ENCODE measurements around the gene PIP5K1B. TPM values are rescaled to one million over a fixed set of nuclear protein-coding genes. Genes with fewer than 3 reads are reported as not detected.

PIP5K1B gene
- total and polyA plus RNA-seq, 2 donors (not counting 3 experiments of a cell fraction or from before 2014, with no cell fraction given), result 0.27 TPM; not detected in 1

- FAIRE-seq (no peak), DNase-seq (ENCODE audit: low read depth, low spot score) (no peak)
- CTCF ChIA-PET, result interaction anchor here (1.0 kb wide), 1 partner anchor 10 kb away, joined by 3 read pairs; no protein-coding TSS in a partner anchor
- POLR2A ChIA-PET, result no interaction called here
- Histone ChIP-seq H3K4me1 (ENCODE audit: control insufficient read depth, extremely low read depth, insufficient read depth, low read length) (no peaks in the 10 kb centered on the region), H3K79me2 (ENCODE audit: control insufficient read depth, insufficient read depth, low read length) (no peaks in the 10 kb centered on the region), H3K9ac (replicated peaks; ENCODE audit: extremely low read depth, insufficient read depth, low read length) (no peak overlapping the region), H3K9me3 (replicated peaks; ENCODE audit: control insufficient read depth, insufficient read depth, low read length) (no peaks in the 10 kb centered on the region), H3K9me1 (replicated peaks; ENCODE audit: control insufficient read depth, extremely low read depth, insufficient read depth, low read length) (no peaks in the 10 kb centered on the region), H3K27me3 (ENCODE audit: control insufficient read depth in 2 of 2, insufficient read depth in 2 of 2, low read length in 2 of 2) (peaks cover 2 to 3% of the 10 kb centered on the region in 2 experiments), H3K4me3 (replicated peaks in 1 of 3; ENCODE audit: insufficient read depth in 1 of 3, low read depth in 1 of 3, low read length in 3 of 3) (no peak overlapping the region), H3K36me3 (ENCODE audit: control insufficient read depth in 2 of 2, extremely low read depth in 1 of 2, insufficient read depth in 2 of 2, low read length in 2 of 2) (no peaks in the 10 kb centered on the region), H3K4me2 (ENCODE audit: insufficient read depth, low read length) (no peak overlapping the region), H3K27ac (ENCODE audit: insufficient read depth, low read depth, low read length) (no peak overlapping the region), H2AFZ (ENCODE audit: low read depth, low read length) (no peak overlapping the region), H4K20me1 (replicated peaks; ENCODE audit: control insufficient read depth, extremely low read depth, insufficient read depth, low read length) (no peaks in the 10 kb centered on the region)
- intact Hi-C loops (cut with micrococcal nuclease), result no loop called here
- TF ChIP-seq JUN (IDR thresholded peaks at IDR 0.05; ENCODE audit: borderline replicate concordance, insufficient read depth, insufficient read length, low read depth) (no peak), MYC (IDR thresholded peaks at IDR 0.05; ENCODE audit: low read depth, low read length) (no peak)
- BruUV-seq (replicated peaks), result no TSS peak
- dilution Hi-C loops (cut with MboI; ENCODE audit: extremely low pct_ligation_motif_present, low sequenced_read_pairs), result no loop called here
Observed at GRCh38 chr9:68749579-68750159, 44.6 kb downstream of the PIP5K1B start.

GRCh38 chr9:68750255-68750654 is 45.2 kb downstream of the PIP5K1B start:
- H3K27me3 ChIP-seq (ENCODE audit: control insufficient read depth in 2 of 2, insufficient read depth in 2 of 2, low read length in 2 of 2), result peaks cover 2 to 3% of the 10 kb centered on the region in 2 experiments
- H3K4me3 ChIP-seq (replicated peaks in 1 of 3; ENCODE audit: insufficient read depth in 1 of 3, low read depth in 1 of 3, low read length in 3 of 3), result no peak overlapping the region
- DNase-seq (ENCODE audit: low read depth, low spot score) (no peak), FAIRE-seq (no peak)
- no peaks in the 10 kb centered on the region for H3K79me2 ChIP-seq (ENCODE audit: control insufficient read depth, insufficient read depth, low read length)
- ChIA-PET POLR2A (no interaction called here), CTCF (interaction anchor here (1.0 kb wide), 1 partner anchor 10 kb away, joined by 3 read pairs; no protein-coding TSS in a partner anchor)
- intact Hi-C loops (cut with micrococcal nuclease) (no loop called here), dilution Hi-C loops (cut with MboI; ENCODE audit: extremely low pct_ligation_motif_present, low sequenced_read_pairs) (no loop called here)
- H4K20me1 ChIP-seq (replicated peaks; ENCODE audit: control insufficient read depth, extremely low read depth, insufficient read depth, low read length), result no peaks in the 10 kb centered on the region
- H3K9me3 ChIP-seq (replicated peaks; ENCODE audit: control insufficient read depth, insufficient read depth, low read length), result no peaks in the 10 kb centered on the region
- H3K4me1 ChIP-seq (ENCODE audit: control insufficient read depth, extremely low read depth, insufficient read depth, low read length), result no peaks in the 10 kb centered on the region
- no peak overlapping the region for H2AFZ ChIP-seq (ENCODE audit: low read depth, low read length)
- no TSS peak for BruUV-seq (replicated peaks)
- no peak overlapping the region for H3K9ac ChIP-seq (replicated peaks; ENCODE audit: extremely low read depth, insufficient read depth, low read length)
- no peaks in the 10 kb centered on the region for H3K9me1 ChIP-seq (replicated peaks; ENCODE audit: control insufficient read depth, extremely low read depth, insufficient read depth, low read length)
- no peak overlapping the region for H3K4me2 ChIP-seq (ENCODE audit: insufficient read depth, low read length)
- H3K27ac ChIP-seq (ENCODE audit: insufficient read depth, low read depth, low read length), result no peak overlapping the region
- no peaks in the 10 kb centered on the region for H3K36me3 ChIP-seq (ENCODE audit: control insufficient read depth in 2 of 2, extremely low read depth in 1 of 2, insufficient read depth in 2 of 2, low read length in 2 of 2)
- TF ChIP-seq, protein P1, sequence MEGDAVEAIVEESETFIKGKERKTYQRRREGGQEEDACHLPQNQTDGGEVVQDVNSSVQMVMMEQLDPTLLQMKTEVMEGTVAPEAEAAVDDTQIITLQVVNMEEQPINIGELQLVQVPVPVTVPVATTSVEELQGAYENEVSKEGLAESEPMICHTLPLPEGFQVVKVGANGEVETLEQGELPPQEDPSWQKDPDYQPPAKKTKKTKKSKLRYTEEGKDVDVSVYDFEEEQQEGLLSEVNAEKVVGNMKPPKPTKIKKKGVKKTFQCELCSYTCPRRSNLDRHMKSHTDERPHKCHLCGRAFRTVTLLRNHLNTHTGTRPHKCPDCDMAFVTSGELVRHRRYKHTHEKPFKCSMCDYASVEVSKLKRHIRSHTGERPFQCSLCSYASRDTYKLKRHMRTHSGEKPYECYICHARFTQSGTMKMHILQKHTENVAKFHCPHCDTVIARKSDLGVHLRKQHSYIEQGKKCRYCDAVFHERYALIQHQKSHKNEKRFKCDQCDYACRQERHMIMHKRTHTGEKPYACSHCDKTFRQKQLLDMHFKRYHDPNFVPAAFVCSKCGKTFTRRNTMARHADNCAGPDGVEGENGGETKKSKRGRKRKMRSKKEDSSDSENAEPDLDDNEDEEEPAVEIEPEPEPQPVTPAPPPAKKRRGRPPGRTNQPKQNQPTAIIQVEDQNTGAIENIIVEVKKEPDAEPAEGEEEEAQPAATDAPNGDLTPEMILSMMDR (IDR thresholded peaks at IDR 0.05; ENCODE audit: extremely low read depth in 1 of 2, insufficient read depth in 1 of 2, low read depth in 1 of 2, low read length in 2 of 2), result no peak
- TF ChIP-seq POLR2AphosphoS5 (IDR thresholded peaks at IDR 0.05; ENCODE audit: insufficient read depth, low read depth, low read length) (no peak), POLR2A (IDR thresholded peaks at IDR 0.05; ENCODE audit: low read depth, low read length) (no peak), MAX (IDR thresholded peaks at IDR 0.05; ENCODE audit: insufficient read depth, insufficient read length) (no peak), GATA2 (IDR thresholded peaks at IDR 0.05; ENCODE audit: insufficient read depth, insufficient read length, low read depth, low read length) (no peak), MYC (IDR thresholded peaks at IDR 0.05; ENCODE audit: low read depth, low read length) (no peak), EZH2 (IDR thresholded peaks at IDR 0.05; ENCODE audit: borderline replicate concordance, low read depth, low read length, severe bottlenecking) (no peak), FOS (IDR thresholded peaks at IDR 0.05; ENCODE audit: borderline replicate concordance, insufficient read depth, low read length) (no peak), JUN (IDR thresholded peaks at IDR 0.05; ENCODE audit: borderline replicate concordance, insufficient read depth, insufficient read length, low read depth) (no peak)
